ENCODE data around the gene SPDYA. TPM values are rescaled to one million over a fixed set of nuclear protein-coding genes. Genes with fewer than 3 reads are reported as not detected.

Gene SPDYA
- total RNA-seq, 1 donor from 2014 or later, result 1.1 TPM

GRCh38 chr2:28842042-28842441 is 31.4 kb downstream of the SPDYA start:
- Mint-ChIP-seq H3K27ac (ENCODE audit: unreplicated experiment) (no peak overlapping the region), H3K4me1 (no peaks in the 10 kb centered on the region), H3K36me3 (ENCODE audit: low read depth) (peaks cover 2% of the 10 kb centered on the region), H3K9me3 (no peaks in the 10 kb centered on the region), H3K4me3 (no peak overlapping the region), H3K27me3 (ENCODE audit: low read depth) (no peaks in the 10 kb centered on the region)
- DNase-seq (ENCODE audit: low read depth, low spot score), result no peak
- TF ChIP-seq CTCF (conservative IDR thresholded peaks at IDR 0.05), result no peak

- Mint-ChIP-seq H3K4me1 (no peaks in the 10 kb centered on the region), H3K4me3 (no peak overlapping the region), H3K27ac (ENCODE audit: unreplicated experiment) (no peak overlapping the region), H3K36me3 (ENCODE audit: low read depth) (peaks cover 6% of the 10 kb centered on the region), H3K9me3 (no peaks in the 10 kb centered on the region), H3K27me3 (ENCODE audit: low read depth) (no peaks in the 10 kb centered on the region)
- DNase-seq (ENCODE audit: low read depth, low spot score), result no peak
- no peak for TF ChIP-seq CTCF (conservative IDR thresholded peaks at IDR 0.05)
Observed at GRCh38 chr2:28855193-28855592, 44.6 kb downstream of the SPDYA start.

GRCh38 chr2:28855977-28856376 is 45.3 kb downstream of the SPDYA start:
- H3K9me3 Mint-ChIP-seq, result no peaks in the 10 kb centered on the region
- H3K27me3 Mint-ChIP-seq (ENCODE audit: low read depth), result no peaks in the 10 kb centered on the region
- H3K4me1 Mint-ChIP-seq, result no peaks in the 10 kb centered on the region
- H3K4me3 Mint-ChIP-seq, result no peak overlapping the region
- no peak overlapping the region for H3K27ac Mint-ChIP-seq (ENCODE audit: unreplicated experiment)
- no peak for TF ChIP-seq CTCF (conservative IDR thresholded peaks at IDR 0.05)
- DNase-seq (ENCODE audit: low read depth, low spot score), result no peak
- peaks cover 12% of the 10 kb centered on the region for H3K36me3 Mint-ChIP-seq (ENCODE audit: low read depth)

- H3K27ac Mint-ChIP-seq (ENCODE audit: unreplicated experiment), result no peak overlapping the region
- H3K4me1 Mint-ChIP-seq, result peaks cover 30% of the 10 kb centered on the region
- peaks cover 21% of the 10 kb centered on the region for H3K27me3 Mint-ChIP-seq (ENCODE audit: low read depth)
- H3K4me3 Mint-ChIP-seq, result peak overlapping the region; percentile 71
- TF ChIP-seq CTCF (conservative IDR thresholded peaks at IDR 0.05), result no peak
- H3K36me3 Mint-ChIP-seq (ENCODE audit: low read depth), result no peaks in the 10 kb centered on the region
- DNase-seq (ENCODE audit: low read depth, low spot score), result no peak
- H3K9me3 Mint-ChIP-seq, result no peaks in the 10 kb centered on the region
Observed at GRCh38 chr2:28868611-28869010, 58.0 kb downstream of the SPDYA start.

- DNase-seq (ENCODE audit: low read depth, low spot score), result no peak
- Mint-ChIP-seq H3K4me3 (peak overlapping the region; percentile 98), H3K9me3 (no peaks in the 10 kb centered on the region), H3K27me3 (ENCODE audit: low read depth) (peaks cover 31% of the 10 kb centered on the region), H3K27ac (ENCODE audit: unreplicated experiment) (peak overlapping the region; percentile 97), H3K4me1 (peaks cover 30% of the 10 kb centered on the region), H3K36me3 (ENCODE audit: low read depth) (no peaks in the 10 kb centered on the region)
- TF ChIP-seq CTCF (conservative IDR thresholded peaks at IDR 0.05), result no peak
Observed at GRCh38 chr2:28869494-28870145, 59.0 kb downstream of the SPDYA start.

Measured in neural crest cell (in vitro differentiated cells).